GM10266 (cell line): ENCODE measurements around the gene NPC1L1.

Experiments used
- DNase-seq: peaks from one replicate; pipeline ENCODE4 v3.0.0; 2012; ENCODE audit errors: extremely low spot score
- TF ChIP-seq, protein P1 (sequence below): IDR thresholded peaks from 2 replicates; pipeline ENCODE4 v1.5.1; 2012; ENCODE audit warnings: mild to moderate bottlenecking, low read depth; ENCODE audit not compliant: control insufficient read depth, insufficient read depth; ENCODE audit errors: missing control alignments

Gene NPC1L1

DNA sequence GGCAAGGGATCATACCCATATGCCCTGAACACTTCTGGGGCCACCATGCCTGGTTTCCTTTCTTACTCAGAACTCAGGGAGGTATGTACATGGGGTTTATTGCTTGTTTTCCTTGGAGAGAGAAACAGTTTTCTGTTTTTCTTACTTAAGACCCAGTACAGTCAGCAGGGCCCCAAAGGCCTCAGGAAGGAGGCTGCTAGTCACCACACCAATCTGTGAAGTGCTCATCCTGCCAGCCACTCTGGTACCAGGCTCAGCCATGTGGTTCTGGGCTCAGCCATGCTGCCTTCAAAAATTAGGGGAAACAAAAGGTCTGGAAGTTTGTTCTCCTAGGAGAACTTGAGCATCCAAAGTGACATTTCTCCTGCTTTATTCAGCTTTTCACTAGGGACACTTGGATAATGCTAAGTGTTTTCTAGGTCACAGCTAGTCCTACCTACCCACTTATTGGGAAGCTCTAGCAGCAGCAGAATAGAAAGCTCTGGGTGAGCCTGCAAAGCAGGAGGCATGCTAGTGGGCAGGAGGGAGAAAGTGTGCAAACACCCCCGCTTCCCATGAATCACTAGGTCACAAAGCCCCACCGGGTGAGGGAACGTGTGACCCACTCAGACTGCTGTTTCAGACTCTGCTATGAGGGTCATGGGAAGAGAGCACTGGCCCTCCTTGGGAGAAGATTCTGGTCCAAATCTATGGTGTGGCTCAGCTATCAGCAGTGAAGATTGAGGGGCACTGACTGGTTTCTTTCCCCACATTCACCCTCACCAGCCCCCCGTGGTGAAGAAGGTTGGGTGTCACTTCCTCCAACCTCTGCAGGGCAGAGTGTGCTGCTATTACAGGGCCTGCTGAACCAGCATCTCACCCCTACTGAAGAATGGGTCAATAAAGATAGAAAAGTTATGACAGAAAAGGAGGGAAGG, 74.6 kb downstream of the NPC1L1 start:
- TF ChIP-seq, protein P1, sequence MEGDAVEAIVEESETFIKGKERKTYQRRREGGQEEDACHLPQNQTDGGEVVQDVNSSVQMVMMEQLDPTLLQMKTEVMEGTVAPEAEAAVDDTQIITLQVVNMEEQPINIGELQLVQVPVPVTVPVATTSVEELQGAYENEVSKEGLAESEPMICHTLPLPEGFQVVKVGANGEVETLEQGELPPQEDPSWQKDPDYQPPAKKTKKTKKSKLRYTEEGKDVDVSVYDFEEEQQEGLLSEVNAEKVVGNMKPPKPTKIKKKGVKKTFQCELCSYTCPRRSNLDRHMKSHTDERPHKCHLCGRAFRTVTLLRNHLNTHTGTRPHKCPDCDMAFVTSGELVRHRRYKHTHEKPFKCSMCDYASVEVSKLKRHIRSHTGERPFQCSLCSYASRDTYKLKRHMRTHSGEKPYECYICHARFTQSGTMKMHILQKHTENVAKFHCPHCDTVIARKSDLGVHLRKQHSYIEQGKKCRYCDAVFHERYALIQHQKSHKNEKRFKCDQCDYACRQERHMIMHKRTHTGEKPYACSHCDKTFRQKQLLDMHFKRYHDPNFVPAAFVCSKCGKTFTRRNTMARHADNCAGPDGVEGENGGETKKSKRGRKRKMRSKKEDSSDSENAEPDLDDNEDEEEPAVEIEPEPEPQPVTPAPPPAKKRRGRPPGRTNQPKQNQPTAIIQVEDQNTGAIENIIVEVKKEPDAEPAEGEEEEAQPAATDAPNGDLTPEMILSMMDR, result no peak
- no peak for DNase-seq

DNA sequence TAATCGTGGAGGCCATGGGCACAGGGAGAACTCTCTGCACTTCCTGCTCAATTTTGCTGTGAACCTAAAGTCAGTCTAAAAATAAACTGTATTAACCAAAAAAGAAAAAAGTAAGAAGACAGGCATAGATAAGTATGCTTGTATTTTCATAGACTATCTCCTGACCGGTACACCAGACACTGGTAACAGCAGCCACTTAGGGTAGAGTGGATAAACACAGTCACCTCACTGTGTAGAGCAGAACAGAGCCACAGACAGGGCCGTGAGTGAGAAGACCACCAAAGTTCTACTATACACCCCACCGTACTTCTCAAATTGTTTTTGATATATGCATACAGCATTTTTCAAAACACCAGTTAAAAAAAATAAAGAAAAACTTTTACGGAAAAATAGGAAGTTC, 75.6 kb downstream of the NPC1L1 start:
- DNase-seq, result no peak
- TF ChIP-seq, protein P1, result no peak

DNA sequence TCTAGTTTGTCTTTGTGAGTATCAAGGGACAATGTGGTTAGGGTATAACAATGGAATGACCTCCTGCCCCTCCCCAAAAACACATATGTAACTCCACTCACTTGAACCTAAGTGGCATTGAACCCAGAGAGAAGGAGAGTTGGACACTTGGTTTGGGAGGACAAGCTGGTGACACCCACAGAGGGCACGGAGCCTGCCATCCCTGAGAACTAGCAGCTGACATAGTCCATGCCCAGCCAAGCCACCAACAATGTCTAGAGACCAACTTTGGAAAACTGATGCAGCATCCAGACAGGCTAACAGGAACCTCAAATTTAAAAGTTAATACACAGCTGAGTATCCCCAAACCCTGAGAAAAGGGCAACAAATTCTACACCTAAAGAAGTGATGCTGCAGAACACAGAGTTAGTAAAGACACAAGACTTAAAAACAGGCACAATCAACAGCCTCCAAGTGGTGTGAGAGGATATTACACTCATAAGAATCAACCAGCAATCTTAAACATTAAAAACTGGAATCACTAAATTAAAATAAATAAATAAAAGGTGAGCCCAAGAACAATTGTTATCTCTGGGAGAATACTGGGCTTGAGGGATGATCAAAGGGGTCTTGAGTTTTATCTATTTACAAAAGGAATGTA, 77.8 kb downstream of the NPC1L1 start:
- TF ChIP-seq, protein P1, result no peak
- no peak for DNase-seq
